T-helper 9 cell (primary cell): ENCODE results near the gene SIX3.
A peak's percentile ranks its signal among the peaks of the same experiment; 100 is the strongest.

Experiments used
- DNase-seq: peaks from one replicate; pipeline ENCODE4 v3.0.0-alpha.2; 2020

SIX3 gene

DNA sequence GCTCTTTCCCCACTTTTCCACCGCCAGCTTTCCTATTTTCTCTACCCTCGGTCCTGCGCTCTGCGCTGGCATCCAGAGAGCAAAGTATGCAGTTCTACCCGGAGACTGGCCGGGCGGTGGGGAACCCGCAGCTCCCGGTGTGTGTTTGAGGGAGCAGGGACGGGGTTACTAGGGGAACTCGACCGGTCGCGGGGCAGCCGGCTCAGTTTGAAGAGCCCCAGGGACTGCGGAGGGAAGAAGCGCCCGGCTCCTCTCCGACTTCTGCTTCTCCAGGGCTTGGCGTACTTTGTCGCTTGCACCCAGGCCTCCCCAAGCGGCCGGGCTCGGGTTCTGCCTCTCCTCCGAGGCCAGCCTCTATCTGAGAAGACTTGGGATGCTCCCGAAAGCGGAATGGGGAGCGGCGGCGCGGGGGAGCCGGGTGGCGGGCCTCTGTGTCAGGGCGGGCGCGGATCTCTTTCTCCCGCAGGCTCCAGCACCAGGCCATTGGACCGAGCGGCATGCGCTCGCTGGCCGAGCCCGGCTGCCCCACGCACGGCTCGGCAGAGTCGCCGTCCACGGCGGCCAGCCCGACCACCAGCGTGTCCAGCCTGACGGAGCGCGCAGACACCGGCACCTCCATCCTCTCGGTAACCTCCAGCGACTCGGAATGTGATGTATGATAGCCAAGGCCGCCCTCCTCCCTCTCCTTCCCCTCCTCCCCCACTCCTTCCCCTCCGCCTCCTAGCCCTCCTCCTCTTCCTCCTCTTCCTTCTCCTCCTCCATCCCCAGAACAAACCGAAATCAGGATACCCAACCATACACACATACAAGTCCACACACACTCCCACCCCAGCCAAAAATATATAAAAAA lies 2.8 kb downstream of the SIX3 start:
- no peak for DNase-seq

DNA sequence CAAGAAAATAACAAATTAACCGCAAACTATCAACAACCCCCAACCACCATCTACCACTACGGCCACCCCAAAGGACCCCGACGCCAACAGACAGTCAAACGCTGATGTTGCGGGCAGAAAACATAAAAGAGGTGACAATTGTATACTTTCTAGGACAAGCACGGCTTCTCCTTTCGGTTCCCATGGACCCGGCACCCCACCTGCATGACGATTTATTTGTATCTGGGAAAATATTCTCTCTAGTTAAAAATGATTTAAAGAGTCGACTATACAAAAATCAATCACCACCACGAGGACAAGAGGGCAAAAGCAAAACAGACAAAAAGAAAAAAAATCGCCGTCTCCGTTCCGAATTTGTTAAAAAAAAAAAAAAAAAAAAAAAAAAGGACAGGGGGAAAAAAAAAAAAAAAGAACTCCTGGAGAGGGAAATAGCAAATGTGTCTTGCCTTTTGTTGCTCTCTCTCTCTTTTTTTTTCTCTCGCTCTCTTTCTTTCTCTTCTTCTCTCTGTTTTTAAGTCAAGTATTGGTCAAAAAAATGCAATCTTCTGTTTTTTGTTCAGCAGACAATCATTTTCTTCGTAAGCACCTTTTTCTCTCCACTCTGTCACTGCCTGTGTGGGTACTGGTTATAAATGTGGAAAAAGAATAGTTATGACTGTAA lies 3.6 kb downstream of the SIX3 start:
- no peak for DNase-seq

DNA sequence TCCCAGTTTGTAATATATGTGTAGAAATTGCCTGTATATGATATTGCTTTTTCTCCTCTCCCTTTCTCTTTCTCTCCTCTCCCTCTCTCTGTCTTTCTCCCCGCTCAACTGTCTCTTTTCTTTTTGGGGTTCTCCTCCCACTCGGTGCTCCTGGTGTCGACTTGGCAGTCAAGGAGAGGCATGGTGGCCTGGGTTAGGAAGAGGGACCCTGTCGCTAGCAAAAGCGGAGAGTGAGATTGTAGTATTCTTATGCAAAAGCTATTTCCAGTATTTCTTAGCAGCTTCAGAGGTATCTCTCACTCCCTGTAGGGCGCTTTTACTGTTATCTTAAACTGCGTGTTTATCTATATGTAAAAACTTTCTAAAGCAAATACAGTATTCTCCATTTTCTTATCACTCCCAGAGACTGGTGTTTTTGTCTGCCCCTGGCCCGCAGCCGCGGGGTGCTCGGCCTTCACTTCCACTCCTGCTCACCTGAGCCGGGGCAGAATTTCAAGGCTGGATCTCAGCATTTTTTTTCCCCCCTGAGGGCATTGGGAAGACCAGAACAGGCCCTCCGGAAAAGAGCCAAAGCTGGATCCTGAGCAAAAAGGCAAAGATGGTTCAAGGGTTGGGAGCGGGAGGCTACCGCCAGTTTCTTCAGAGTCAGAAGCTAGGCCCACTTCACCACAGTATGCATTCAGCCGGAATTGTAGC lies 4.3 kb downstream of the SIX3 start:
- no peak for DNase-seq

DNA sequence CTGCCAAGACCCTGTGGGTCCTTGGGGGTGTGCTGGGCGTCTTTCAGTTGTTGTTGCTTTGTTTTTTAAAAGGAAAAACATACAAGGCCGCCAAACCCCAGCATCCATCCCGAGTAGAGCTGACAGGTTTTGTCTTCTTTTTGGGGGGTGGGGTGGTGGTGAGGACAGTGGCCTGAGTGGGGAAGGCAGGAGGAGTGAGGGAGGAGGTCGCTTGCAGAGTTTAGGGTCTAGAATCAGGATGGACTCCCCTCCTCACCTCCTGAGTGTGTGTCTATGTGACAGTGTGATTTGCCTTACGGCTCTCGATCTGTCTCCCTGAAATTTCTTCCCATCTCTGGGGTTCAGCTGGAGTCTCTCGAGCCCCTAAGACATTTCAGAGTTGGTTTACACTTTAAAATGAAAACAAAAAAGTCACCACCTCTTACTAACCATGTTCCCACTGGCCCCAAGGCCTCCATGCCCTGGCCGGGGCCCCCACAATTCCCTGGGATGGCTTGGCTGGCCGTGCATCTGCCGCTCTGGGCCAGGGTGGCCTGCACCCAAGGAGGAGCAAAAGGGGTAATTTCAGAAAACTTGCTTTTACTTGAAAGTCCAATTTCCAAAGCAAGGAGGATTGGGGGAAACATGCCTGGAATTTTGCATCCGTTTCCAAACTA lies 5.0 kb downstream of the SIX3 start:
- no peak for DNase-seq

DNA sequence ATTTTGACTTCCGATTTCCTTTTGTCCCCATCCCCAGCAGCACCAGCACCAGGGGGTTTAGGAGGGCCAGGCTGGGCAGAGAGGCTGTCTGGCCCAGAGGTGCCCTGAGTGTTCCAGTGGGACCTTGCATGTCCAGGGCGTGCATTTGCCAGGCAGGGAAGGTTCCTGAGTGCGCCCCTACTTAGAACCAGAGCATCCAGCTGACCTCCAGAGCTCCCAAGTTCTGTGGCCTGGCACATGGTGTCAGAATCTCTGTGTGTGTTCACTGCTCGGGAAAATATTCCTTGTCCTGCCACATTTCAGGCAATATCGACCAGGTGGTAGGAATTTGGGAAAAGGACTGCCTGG lies 5.5 kb downstream of the SIX3 start:
- no peak for DNase-seq

DNA sequence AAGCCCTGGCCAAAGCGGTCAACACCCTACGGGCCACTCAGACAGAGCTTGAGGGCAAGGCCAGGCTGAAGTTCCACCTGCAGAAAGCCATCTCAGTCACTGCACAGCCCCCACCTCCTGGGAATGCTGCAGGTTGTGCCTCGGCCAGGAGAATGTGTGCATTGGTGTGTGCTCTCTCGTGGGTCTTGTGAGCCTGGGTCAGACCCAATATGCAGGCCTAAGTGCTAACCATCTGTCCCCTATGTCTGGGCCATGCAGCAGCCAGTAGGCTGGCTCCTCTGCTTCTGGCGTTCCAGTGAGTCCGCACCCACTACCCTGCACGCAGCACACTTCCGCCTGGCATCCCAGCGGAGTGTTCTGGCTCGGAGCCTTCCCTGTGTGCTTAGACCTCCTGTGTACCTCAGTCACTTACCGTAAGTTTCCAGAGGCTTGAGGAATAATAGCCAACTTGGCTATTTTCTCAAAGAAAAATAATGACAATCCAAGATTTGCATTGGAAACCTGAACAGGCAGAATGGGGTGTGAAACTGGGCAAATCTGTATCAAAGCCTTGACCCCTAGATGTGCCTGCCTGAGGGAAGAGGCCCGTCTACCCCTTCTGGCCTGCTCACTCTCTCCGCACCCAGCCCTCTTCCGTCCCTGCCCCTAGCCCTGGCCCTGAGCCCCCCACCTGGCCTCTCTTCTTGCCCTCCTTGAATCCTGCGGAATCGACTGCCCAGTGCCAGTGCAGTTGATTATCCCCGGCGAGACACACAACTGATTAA lies 7.2 kb downstream of the SIX3 start:
- no peak for DNase-seq

DNA sequence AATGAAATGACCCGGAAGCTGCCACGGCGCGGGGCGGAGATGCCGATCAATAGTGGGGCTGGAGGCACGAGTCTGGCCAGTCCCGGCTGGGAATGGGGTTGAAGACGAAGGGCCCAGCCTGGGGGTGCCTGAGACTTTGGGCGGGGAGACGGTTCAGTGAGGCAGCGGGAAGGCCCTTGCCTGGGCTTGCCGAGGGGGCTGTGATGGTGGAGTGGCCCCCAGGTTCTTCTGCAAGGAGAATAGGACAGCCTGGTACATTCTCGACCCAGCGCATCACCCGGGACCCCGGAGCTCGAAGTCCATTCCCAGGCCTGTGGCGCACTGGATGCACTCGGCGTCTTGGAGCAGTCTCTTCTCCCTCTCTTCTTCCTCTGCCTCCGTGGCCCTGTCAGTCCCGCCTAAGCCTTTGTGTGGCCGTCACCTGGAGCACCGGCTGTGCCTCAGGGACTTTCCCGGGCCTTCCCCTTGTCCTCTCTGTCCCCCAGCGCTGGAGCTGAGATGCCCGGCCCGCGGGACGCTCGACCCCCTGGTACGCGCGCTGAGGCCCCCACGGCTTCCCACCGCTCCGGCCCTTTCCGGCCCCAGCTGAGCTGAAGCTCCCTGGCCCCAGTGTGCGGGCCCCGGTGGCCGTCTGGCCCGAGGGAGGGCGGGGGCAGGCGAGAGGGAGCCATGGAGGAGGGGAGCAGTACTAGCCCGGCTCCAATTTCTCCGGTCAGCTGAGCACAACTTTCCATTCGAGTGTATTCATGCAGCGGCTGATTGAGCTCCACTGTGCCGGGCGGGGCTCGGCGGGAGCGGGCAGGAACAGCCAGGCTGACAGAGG lies 8.0 kb downstream of the SIX3 start:
- DNase-seq: no peak

DNA sequence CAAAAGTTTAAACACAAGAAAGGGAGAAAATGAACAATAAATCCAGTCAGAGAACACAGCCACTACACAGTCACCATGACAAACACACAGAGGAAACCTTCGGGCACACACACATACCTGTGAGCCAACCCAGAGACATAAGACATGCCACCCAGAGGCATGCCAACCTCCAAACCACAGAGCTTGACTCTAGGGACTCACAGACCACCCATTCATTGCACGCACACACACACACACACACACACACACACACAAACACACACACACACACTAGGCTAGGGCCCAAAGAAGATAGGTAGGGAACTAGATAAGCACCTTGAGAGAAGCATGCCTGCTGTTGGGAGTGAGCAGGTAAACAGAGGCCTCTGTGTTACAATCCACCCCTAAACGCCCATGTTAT lies 9.1 kb downstream of the SIX3 start:
- DNase-seq: no peak

DNA sequence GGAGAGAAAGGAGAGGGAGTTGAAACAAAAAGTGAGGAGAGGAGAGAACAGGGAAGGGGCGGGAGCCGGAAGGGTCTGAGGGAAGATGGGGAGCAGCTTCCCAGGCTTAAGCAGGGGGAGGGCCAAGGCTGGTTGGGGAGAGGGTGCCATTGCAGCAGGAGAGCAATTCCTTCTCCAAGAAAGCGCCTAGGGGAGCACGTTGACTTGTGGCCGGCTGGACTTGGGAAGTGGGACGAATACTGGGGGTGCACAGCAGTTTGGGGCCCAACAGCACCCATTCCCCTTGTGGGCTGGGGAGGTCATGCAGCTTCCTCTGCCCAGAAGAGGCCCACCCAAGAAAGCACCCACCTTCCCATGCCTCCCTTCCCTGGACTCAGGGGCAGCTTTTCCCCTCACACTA lies 9.6 kb downstream of the SIX3 start:
- DNase-seq: no peak

DNA sequence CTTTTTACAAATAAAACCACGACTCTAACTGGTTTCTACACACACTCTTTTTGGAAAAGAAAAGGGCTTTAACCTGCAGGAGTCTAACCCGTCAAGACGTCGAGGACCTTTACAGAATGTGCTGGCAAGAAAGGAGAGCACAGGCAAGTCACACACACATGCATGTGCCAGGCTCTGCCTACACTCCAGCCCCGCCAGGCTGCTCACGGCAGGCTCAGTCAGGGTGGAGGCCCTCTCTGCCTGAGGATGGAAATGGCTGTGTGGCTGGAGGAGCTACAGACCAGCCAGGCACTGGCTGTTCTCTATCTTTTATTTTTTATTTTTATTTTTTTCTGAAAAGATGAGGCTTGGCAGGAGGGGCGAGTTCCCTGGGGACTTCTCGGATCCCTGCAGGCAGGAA lies 10.2 kb downstream of the SIX3 start:
- DNase-seq: no peak

DNA sequence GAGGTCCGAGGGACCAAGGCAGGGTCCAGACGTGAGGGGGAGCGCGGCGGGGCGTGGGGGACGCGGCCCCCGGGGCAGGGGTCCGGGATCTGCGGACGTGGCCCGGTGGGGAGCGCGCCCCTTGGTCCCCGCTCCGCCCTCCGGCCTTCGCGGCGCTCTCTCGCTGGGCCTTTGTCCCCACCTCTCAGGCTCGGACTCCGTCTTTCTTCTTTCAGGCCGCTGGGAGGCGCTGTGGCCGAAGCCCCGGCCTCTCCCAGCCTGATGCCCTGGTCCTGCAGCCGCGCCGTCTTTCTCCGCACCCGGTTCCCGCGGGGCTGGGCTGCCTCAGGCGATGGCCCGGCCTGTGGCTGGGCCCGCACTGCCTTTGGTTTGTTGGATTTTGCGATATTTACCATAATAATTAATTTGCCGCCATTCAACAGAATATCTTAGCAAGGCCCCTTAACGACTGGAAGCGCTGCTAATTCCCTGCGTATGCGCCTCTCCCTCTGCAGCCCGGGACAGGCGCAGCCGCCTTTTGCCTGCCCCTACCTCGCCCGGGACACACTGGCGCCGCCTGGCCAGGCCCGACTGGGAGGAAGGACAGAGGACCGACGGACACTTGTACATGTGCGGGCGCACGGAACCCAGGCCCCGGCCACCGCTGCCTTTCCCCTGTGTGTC lies 10.8 kb downstream of the SIX3 start:
- no peak for DNase-seq

DNA sequence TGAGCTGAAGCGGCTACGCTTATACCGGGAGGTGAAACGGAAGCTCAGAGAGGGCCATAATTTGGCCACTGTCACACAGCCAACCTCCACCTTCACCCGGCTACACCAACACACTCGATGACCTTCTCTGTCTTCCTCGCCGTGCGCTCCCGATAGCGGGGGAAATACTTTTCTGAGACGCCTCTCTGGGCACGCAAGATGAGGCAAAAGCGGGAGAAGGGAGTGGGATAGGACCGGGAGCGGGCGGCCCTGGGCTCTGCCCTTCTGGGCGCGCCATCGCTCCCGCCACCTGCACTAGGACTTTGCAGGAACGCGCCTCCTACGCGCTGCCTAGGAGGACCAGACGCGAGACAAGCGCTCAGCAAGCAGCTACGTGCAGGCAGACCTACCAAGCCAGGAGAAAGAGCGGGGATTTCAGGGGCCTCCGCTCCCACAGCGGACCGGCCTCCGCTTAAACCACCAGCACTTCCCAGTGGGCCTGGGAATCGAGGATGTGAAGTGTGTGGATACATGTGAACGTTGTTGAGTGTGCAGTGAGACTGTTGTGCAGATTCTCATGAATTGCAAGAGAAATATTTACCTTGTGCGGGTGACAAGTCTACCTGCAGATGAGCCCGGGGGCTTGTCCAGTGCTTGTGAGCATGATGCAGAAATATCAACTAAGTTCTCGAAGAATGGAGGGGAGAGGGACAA lies 11.4 kb downstream of the SIX3 start:
- no peak for DNase-seq

DNA sequence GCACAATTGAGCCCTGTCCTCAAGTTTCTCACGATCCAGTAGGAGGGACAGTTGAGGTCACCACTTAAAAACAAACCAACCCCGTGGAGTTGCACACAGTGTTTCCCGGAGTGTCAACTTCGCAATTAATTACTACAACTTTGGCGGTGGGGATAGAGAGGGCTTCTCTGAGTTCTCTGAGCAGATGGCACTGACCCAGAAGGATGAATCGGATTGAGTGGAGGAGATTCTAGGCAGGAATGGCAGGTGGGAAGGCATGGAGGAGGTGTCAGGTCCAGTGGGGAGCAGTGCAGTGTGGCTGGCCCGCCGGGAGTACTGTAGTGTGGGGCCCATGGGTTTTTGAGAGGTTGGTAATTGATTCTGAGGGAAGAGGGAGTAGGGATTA lies 12.0 kb downstream of the SIX3 start:
- no peak for DNase-seq

DNA sequence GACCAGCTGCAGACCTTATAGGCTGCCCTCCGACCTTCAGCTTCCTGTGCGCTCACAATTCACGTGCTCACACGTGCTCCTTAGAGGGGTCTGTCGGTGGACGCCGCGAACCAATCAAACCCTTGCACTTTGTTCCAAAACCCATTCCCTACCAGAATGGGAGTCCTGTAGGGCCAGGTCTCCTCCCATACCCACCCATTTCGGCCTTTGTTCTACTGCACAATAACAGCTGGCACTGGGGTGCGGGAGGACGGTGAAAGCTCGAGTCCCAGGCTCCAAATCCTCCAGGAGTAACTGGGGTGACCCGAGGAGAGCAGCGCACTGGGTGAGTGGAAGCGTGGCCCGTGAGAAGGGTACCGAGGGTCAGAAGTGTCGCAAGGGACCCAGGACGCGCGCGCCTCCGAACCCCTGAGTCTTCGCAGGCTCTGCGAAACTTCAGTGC lies 13.0 kb downstream of the SIX3 start:
- no peak for DNase-seq

DNA sequence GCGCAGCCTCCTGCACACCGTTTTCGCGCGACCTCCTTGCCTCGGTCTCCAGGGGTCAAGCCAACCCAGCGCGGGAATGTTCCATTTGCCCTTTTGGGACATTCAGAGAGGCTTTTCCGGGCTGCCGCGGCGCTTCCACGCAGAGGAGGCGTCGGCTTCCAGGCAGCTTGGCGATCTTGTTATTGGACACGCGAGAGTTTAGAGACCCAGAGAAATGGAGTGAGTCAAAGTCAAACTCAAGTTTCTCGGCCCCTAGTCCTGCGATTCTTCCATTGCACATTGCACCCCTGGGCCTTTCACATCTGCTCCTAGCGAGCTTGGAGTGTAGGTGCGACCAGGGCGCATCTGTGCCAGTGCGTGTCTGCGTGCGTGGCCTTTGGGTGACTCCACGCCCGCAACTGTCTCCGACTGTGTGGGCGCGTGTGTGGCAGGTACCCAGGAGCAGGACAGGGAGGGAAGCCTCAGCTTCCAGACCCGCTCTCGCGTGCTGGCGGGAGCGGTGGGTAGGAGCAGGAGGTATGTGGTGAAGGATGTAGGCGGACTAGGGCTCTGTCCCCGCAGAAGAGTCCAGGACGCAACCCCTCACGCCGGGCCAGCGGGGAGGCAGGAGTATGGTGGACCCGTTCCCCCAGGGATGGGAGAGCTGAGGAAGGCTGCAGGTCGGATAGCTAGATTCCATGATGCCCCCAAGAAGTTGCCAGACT lies 13.5 kb downstream of the SIX3 start:
- DNase-seq: no peak

DNA sequence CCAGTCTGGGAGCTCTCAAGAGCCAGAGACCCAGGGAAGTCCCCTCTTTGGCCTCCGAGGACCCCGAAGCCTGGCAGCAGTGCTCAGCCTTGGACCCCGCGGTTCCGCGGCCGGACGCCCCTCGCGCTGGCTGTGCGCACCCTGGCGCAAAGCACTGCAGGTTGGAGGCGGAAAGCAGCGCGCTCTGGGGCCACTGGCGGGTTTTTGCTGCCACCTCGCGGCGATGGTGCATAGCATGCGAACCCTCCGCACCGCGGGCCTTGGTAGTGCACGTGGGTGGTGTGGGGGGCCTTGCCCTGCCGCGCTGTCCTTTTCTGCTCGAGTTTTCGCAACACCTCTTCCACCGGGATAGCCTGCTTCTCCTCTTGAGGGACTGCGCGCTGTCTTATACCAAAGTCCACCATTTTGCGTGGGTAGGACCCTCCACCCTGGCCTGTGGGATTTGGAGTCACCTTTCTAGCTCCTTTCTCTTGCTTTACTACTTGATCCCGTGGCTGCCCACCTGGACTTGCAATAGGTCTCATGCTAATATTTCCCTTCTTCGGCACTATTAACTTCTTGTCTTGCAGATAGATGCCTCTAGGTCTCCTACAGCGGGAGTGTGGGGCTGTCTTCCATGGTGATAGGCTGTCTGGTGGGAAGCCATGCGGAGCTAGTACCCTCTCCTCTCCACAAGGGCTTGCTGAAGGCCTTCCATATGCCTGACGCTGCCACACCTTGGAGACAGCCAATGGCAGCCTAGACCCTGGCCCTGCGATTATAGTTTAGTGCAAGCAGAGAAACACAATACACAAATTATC lies 14.3 kb downstream of the SIX3 start:
- peak; percentile 64 for DNase-seq

DNA sequence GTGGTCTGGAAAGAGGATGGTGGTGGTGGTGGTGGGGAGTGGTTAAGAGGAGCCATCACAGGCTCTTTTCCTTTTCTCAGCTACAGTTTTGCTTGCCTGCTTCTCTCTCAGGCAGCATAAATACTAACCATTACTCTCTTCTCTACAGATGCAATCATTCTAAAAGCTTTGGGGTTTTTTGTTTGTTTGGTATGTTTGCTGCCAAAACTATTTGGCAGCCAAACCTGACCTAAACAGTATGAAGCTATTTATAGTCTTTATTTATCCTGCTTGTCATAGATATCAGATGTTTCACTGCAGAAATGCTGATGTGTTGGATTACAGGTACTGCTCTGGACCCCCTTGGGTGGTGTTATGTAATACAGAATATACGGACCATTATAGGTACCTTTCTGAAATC lies 15.3 kb downstream of the SIX3 start:
- no peak for DNase-seq

DNA sequence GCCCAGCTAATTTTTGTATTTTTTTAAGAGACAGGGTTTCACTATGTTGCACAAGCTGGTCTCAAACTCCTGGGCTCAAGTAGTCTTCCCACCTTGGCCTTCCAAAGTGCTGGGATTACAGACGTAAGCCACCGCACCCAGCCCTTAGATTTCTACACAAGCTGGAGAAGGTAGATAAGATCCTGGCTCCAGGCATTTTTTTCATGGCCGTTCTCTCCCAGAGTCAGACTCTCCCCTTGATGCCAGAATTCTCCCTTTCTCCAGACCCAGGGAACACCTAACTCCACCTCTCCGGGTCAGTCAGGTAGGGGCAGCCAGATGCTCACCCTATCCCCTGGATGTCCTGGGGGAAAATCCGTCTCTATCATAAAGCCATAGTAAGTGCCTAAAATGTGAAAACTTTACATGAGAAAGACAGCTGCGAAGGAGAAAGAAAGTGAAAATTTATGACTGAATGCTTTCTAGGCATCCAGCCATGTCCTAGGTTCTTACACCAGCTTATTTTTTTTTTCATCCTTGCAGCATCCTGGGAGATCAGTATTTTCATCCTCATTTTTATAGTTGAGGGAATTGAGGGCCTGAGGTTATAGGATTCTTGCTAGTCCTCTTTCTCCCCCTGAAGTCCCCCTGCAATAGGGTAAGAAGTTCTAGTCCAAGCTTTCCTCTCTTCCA lies 16.3 kb downstream of the SIX3 start:
- DNase-seq: no peak
